ENCODE data around the gene RBBP8NL.
"Not testable (repeated sequence)": the region's sequence is repeated elsewhere in the genome, so short reads cannot be mapped to it uniquely, and the experiment has no call there.

Gene RBBP8NL

GRCh38 chr20:62376112-62377063, 51.0 kb downstream of the RBBP8NL start:
- DNase-seq (ENCODE audit: low read depth, low spot score): no peak

DNA sequence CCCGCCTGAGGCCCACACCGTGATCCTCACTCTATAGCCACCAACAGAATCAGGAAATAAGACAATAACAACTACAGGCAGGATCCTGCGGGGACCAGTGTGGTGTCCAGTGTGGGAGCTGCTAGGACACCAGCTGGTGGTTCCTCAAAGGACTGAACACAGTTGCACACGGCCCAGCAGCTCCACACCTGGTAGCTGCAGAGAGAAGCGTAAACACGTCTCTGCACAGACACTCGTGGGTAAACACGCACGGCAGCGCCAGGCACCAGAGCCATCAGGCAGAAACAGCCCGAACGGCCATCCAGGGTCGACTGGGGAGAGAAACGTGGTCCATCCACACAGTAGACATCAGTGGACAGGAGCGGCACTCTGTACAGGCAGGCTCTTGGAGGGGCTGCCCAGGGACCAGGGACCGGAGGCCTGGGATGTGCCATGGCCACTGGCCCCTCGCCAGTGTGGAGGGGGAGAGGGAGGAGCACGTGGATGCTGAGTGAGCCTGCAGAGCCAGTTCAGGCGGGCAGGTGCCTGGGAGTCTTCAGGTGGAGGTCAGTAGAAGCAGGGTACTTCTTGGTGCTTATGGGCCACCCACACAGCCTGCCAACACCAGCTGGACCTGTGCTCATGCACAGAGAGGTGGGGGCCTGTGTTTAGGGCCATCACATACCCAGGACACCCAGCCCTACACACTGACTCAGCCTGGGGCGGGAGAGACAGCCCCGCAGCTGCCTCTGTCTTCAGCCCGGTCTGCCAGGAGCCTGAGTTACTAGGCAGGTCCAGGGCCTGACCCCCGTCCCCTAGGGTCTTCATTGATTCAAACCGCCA, 52.8 kb downstream of the RBBP8NL start:
- no peak for DNase-seq (ENCODE audit: low read depth, low spot score)

DNA sequence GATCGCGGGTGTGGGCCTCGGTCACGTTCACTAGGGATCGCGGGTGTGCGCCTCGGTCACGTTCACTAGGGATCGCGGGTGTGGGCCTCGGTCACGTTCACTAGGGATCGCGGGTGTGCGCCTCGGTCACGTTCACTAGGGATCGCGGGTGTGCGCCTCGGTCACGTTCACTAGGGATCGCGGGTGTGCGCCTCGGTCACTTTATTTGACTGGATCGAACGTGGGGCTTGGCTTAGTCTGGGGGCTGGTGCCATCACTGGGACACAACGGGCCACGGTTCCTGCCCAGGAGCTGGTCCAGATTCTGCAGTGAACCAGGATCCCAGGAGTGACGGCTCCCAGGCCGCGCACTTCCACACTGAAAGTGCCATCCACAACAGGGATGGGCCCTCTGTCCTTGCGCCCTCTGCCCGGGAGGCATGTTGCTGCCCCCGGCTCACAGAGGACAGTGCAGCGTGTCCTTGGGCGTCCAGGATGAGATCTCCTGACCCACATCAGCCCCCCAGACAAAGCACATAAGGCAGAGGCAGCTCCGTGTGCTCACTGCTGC, 53.6 kb downstream of the RBBP8NL start:
- not testable (repeated sequence) for DNase-seq (ENCODE audit: low read depth, low spot score)

DNA sequence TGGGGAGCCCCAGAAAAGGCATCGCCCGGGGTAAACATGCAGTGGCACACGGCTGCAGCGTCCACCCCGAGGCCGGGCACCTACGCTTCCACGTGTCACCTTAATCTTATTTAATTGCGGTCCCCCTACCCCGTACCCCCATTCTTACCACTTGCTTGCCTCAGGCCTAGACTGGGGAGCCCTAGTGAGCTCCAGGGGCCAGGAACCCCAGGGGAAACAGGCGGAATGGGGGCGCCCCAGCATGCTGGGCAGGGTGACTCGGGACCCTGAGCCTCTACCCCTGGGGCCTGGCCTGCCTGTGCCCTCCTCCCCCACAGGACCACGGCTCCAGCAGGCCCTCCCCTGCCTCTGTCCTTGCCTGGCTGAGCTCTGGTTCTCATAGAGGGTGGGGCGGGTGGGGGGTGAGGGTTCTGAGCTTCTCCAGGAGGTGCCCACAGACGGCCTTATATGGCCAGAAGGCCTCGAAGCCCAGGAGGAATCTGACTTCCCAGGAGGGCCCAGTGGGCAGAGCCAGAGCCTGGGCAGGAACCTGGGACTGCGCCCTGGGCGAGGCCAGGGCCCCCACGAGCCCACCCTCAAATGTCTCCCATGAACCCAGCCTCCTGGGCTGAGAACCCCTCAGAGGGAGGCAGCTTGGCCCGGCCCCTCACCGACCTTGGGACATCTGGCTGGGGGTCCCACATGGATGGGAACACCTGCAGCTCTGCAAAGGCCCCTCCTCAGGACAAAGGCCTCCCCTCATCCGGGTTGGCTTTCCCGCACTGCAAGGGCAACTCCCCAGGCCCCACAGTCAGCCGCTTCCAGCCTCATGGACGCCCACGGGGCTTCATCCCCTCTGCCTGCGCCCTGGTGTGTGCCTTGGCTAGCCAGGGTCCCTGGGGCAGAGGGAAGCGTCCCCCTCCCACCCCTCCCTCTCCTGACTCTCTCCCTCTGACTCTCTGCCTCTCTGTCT, 55.0 kb downstream of the RBBP8NL start:
- no peak for DNase-seq (ENCODE audit: low read depth, low spot score)

GRCh38 chr20:62371588-62372041, 55.7 kb downstream of the RBBP8NL start:
- no peak for DNase-seq (ENCODE audit: low read depth, low spot score)

DNA sequence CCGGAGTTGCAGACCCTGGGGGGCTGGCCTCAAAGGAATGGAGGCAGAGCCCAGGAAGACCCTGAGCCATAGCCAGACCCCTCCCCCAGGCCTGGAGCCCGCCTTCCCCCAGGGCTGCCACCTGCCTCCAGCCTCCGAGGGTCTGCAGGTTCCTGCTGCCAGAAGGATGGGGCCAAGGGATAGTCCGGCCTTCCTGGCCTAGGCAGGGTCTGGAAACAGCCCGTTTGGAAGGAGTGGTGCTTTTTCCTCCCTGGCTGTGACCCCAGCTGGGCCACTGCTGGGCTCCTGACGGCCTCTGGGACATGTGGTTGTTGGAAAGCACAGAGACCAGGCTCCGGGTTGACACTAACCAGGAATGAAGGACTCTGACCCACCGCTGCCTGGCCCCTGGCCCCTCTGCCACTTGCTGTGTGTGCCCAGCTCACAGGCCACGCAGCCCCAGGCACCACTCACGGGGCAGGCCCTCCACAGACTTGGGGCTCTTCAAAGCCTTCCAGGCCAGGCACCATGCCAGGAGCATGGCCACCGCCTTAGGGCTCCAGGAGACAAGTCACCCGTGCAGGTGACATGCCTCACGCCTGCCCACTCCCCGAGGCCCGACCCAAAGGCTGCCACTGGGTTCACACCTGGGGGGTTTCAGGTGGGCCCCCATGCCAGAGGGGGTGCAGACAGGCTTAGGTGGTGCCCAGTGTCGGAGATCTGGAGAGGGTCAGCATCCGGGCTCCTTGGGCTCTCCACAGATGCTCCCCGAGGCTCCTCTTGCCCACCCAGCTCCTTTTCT, 56.3 kb downstream of the RBBP8NL start:
- no peak for DNase-seq (ENCODE audit: low read depth, low spot score)

- no peak for DNase-seq (ENCODE audit: low read depth, low spot score)
These were observed 57.1 kb downstream of the RBBP8NL start for GRCh38 chr20:62370115-62370806.

DNA sequence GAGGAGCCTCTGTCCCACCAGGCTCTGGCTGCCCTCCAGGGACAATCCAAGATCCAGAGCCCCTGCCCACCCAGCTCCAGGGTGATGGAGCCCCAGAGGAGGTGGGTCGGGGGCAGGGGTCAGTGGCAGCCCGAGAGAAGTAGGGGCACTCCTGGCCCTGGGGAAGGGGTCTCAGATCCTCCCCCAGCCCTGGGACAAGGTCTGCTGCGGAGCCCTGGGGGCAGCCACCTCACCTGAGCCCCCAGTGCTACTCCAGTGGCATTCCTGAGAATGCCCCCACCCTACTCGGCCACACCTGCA, 57.6 kb downstream of the RBBP8NL start:
- DNase-seq (ENCODE audit: low read depth, low spot score): no peak

GRCh38 chr20:62368976-62369814, 58.1 kb downstream of the RBBP8NL start:
- DNase-seq (ENCODE audit: low read depth, low spot score): no peak

DNA sequence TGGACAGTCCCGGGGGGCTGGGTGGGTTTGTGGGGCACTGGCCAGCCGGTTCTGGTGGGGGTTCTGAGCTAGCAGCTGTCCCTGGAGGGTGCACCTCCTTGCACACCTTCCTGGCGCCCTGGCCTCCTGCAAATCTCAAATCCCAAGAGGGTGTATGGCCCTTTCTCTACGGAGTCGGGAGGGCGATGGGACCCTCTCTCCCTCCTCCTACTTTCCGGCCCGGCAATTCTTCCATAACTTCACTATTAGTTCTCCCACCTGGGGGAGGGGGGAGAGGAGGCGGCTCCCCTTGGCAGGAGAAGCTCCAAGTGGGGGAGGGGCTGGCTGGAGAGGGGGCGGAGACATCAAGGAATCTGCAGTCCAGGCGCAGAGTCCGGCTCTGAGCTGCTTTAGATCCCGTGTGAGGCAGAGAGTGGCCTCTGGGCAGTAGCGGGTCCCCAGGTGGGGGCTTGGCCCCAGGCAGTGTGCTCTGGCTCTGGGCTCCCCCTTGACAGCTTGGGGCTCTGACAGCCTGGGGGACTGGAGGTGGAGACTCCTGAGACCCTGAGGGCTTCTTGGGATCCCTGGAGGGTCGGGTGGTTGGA, 58.9 kb downstream of the RBBP8NL start:
- no peak for DNase-seq (ENCODE audit: low read depth, low spot score)

GRCh38 chr20:62367633-62368391, 59.5 kb downstream of the RBBP8NL start:
- DNase-seq (ENCODE audit: low read depth, low spot score): no peak

- no peak for DNase-seq (ENCODE audit: low read depth, low spot score)
These were observed 60.2 kb downstream of the RBBP8NL start, which contains the start of gene LAMA5 for GRCh38 chr20:62367136-62367632. Gene LAMA5 (minus strand): TSS chr20:62367312. CDS start chr20:62367245, 67 bp downstream.

DNA sequence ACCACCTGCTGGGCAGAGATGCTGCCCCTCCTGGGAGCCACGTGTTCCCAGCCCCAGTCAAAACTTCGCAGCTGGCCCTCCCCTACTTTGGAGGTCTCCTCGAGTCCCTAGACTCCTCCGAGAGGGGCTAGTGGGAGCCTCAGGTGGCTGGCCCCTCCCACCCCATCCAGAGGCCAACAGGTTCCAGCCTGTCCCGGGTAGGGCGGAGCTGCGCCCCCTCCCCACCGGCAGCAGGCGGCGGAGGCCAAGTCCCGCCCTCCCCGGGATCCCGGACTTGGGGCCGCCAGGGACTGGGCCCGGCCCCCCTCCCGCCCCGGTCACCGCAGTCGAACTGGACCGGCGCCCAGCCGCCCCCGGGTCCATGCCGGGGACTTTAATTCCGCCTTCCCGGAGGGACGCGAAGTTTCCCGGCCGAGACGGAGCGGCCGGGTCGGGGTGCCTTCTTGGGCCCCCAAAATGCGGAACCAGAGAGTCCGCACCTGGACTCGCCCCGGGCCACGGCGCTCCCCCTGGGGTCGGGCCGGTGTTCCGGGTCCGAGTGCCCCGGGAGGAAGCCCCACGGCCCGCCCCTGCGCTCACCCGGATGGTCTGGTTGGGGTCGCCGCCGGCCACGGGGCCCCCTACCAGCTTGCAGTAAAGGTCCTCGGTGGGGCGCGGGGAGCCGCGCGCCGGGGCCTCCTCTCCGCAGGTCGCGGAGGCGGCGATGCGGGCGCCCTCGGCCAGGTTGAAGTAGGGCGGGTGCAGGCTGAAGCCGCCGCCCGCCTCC, 60.8 kb downstream of the RBBP8NL start:
- no peak for DNase-seq (ENCODE audit: low read depth, low spot score)

DNA sequence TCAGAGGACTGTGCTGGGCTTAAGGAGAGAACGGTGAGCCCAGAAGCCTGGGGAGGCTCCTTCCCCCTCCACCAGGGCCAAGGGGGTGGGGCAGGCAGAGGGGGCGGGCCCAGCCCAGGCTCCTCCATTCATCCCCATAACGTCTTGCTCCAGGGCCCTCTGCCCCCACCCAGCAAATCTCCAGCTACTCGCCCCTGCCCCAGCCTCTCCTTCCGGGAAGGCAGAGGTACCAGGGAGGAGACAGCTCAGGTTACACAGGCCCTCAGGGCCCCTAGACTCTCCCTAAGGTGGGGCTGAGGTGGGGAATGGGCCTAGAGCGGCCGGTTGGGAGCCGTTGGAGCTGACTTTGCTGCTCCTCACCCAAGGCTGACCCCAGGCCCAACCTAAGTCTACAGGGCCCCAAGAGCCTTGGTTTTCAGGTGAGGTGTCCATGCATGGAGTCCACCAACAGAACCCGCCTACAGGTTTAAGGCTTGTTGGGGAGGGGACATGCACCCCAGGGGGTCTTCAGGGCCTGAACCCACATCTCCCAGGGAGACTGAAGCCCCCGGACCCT, 61.4 kb downstream of the RBBP8NL start:
- no peak for DNase-seq (ENCODE audit: low read depth, low spot score)

GRCh38 chr20:62364911-62365736, 62.2 kb downstream of the RBBP8NL start:
- DNase-seq (ENCODE audit: low read depth, low spot score): no peak

Measured in activated CD4-positive, CD25-positive, alpha-beta regulatory T cell treated with anti-CD3 and anti-CD28 coated beads, Interleukin-2, amount 50 U/mL, for 16 hours (primary cell).